Limb (tissue), 2 donors: ENCODE measurements around the gene TBL3.
A peak's percentile ranks its signal among the peaks of the same experiment; 100 is the strongest.

ENCODE experiments used
- DNase-seq, 2 donors: peaks; one replicate each; pipeline ENCODE4 v3.0.0-alpha.2; 2016; ENCODE audit errors: extremely low spot score in 2 of 2

TBL3 gene

GRCh38 chr16:1963806-1964505 lies 7.9 kb upstream of the TBL3 start:
- DNase-seq: no peak

- DNase-seq: peak; percentile 99
Observed at GRCh38 chr16:1964506-1965395, 7.1 kb upstream of the TBL3 start, which contains the start of gene RPS2. Gene RPS2, minus strand, starts transcription at chr16:1964826. Its CDS starts 201 bp downstream, at chr16:1964625.

GRCh38 chr16:1965396-1966001 lies 6.4 kb upstream of the TBL3 start:
- DNase-seq: no peak

GRCh38 chr16:1966460-1966859 lies 5.4 kb upstream of the TBL3 start, which contains the start of gene RNF151:
Gene RNF151, plus strand, starts transcription at chr16:1966856. Its CDS starts 26 bp downstream, at chr16:1966882.
- DNase-seq: no peak

- DNase-seq: no peak
Observed at GRCh38 chr16:1968146-1968953, 3.5 kb upstream of the TBL3 start.

- no peak for DNase-seq
Observed at GRCh38 chr16:1972490-1972877, 631 bp downstream of the TBL3 start.

GRCh38 chr16:1973461-1974156 lies 1.8 kb downstream of the TBL3 start:
- no peak for DNase-seq

GRCh38 chr16:1974157-1975070 lies 2.6 kb downstream of the TBL3 start:
- DNase-seq: no peak

- DNase-seq: no peak
Observed at GRCh38 chr16:1975432-1976215, 3.8 kb downstream of the TBL3 start.

GRCh38 chr16:1976216-1976520 lies 4.3 kb downstream of the TBL3 start:
- DNase-seq: no peak

- DNase-seq: no peak
Observed at GRCh38 chr16:1976951-1977874, 5.4 kb downstream of the TBL3 start.

GRCh38 chr16:1977875-1978268 lies 6.0 kb downstream of the TBL3 start:
- DNase-seq: no peak

- no peak for DNase-seq
Observed at GRCh38 chr16:1978476-1979120, 6.7 kb downstream of the TBL3 start.

GRCh38 chr16:1979271-1980029 lies 7.6 kb downstream of the TBL3 start:
- no peak for DNase-seq

- peak in 1 of 2 donors; percentile 66 for DNase-seq
Observed at GRCh38 chr16:1980030-1980769, 8.3 kb downstream of the TBL3 start.

GRCh38 chr16:1980770-1981087 lies 8.9 kb downstream of the TBL3 start:
- DNase-seq: no peak
